Measurements from ENCODE around the gene DGKD.

- TF ChIP-seq CTCF (IDR thresholded peaks at IDR 0.05) (no peak), POLR2A (IDR thresholded peaks at IDR 0.05) (no peak)
Observed at GRCh38 chr2:233410196-233410760, 56.0 kb downstream of the DGKD start.
